Endothelial cell of umbilical vein (primary cell): ENCODE results near the gene PTBP2. TPM values are rescaled to one million over a fixed set of nuclear protein-coding genes. Genes with fewer than 3 reads are reported as not detected.

Experiments
- BruUV-seq: library from RNA; stranded (reverse); fragments of 400-500 nt; replicated peaks from 2 replicates; lab custom pipeline; 2021; lab: Mats Ljungman, UMichigan
- CTCF ChIA-PET: fragments of 300-600, 350-600 bp; sonication (Branson Sonifier 250); formaldehyde crosslinking; loops from one replicate; lab custom pipeline; 2021; ENCODE audit warnings: antibody characterized with exemption, inconsistent platforms; lab: Charles Lee
- POLR2A ChIA-PET: fragments of 300-600, 350-600 bp; sonication (Branson Sonifier 250); formaldehyde crosslinking; loops from one replicate; lab custom pipeline; 2021; ENCODE audit warnings: antibody characterized with exemption, inconsistent platforms; lab: Charles Lee
- DNase-seq: peaks from one replicate; pipeline ENCODE4 v3.0.0-alpha.2; 2011; ENCODE audit warnings: low read depth, low spot score
- FAIRE-seq: peaks from 2 replicates; lab custom pipeline; 2011; peaks lifted over from hg19 to GRCh38; lab: Jason Lieb, UNC
- H2AFZ ChIP-seq: 2 replicates; pipeline ENCODE4 v1.6.0; 2012; ENCODE audit warnings: low read depth, low read length, control low read depth, inconsistent platforms
- H3K27ac ChIP-seq: 2 replicates; pipeline ENCODE4 v1.5.1; 2011; ENCODE audit warnings: low read depth, mild to moderate bottlenecking, control low read depth, low read length, moderate library complexity; ENCODE audit not compliant: insufficient read depth
- H3K27me3 ChIP-seq, 2 experiments: 2 replicates each; pipeline versions ENCODE4 v1.6.0 to v1.6.1; 2011; ENCODE audit warnings: low read length in 2 of 2, mixed read lengths in 1 of 2; ENCODE audit not compliant: control insufficient read depth in 2 of 2, insufficient read depth in 2 of 2
- H3K36me3 ChIP-seq, 2 experiments: 2 replicates in 1 of 2; 3 replicates in 1 of 2; pipeline ENCODE4 v1.5.1; 2011; ENCODE audit warnings: low read length in 2 of 2, mild to moderate bottlenecking in 1 of 2, moderate library complexity in 1 of 2; ENCODE audit not compliant: control insufficient read depth in 2 of 2, insufficient read depth in 2 of 2; ENCODE audit errors: extremely low read depth in 1 of 2
- H3K4me1 ChIP-seq: 3 replicates; pipeline ENCODE4 v1.5.1; 2011; ENCODE audit warnings: mild to moderate bottlenecking, low read length; ENCODE audit not compliant: control insufficient read depth, insufficient read depth; ENCODE audit errors: extremely low read depth
- H3K4me2 ChIP-seq: 2 replicates; pipeline ENCODE4 v1.6.1; 2011; ENCODE audit warnings: low read length, control low read depth, mixed read lengths; ENCODE audit not compliant: insufficient read depth
- H3K4me3 ChIP-seq, 3 experiments: fragments of 200-600 bp in 1 of 3; sonication (generic), shearing (Covaris generic) in 1 of 3; replicated peaks in 1 of 3; 2 replicates each; pipeline ENCODE4 v1.5.1; 2011 to 2016; ENCODE audit warnings: control low read depth in 3 of 3, low read length in 3 of 3, mild to moderate bottlenecking in 2 of 3, inconsistent platforms in 1 of 3, low read depth in 1 of 3, moderate library complexity in 1 of 3; ENCODE audit not compliant: insufficient read depth in 1 of 3
- H3K79me2 ChIP-seq: 2 replicates; pipeline ENCODE4 v1.6.0; 2012; ENCODE audit warnings: low read length, inconsistent platforms; ENCODE audit not compliant: control insufficient read depth, insufficient read depth
- H3K9ac ChIP-seq: replicated peaks from 2 replicates; pipeline ENCODE3; 2011; ENCODE audit warnings: low read length, control low read depth; ENCODE audit not compliant: insufficient read depth; ENCODE audit errors: extremely low read depth
- H3K9me1 ChIP-seq: replicated peaks from 3 replicates; pipeline ENCODE4 v1.6.0; 2011; ENCODE audit warnings: mild to moderate bottlenecking, low read length; ENCODE audit not compliant: control insufficient read depth, insufficient read depth; ENCODE audit errors: extremely low read depth
- H3K9me3 ChIP-seq: replicated peaks from 2 replicates; pipeline ENCODE4 v1.5.1; 2012; ENCODE audit warnings: low read length, inconsistent platforms; ENCODE audit not compliant: control insufficient read depth, insufficient read depth
- H4K20me1 ChIP-seq: replicated peaks from 2 replicates; pipeline ENCODE3; 2011; ENCODE audit warnings: mild to moderate bottlenecking, low read length; ENCODE audit not compliant: control insufficient read depth, insufficient read depth; ENCODE audit errors: extremely low read depth
- CTCF ChIP-seq, 2 donors: IDR thresholded peaks; 1 replicate in 1 of 2; 2 replicates in 1 of 2; pipeline ENCODE4 v1.5.1; 2011; ENCODE audit warnings: low read length in 2 of 2, mild to moderate bottlenecking in 2 of 2, moderate library complexity in 2 of 2, control low read depth in 1 of 2, inconsistent platforms in 1 of 2, low read depth in 1 of 2; ENCODE audit not compliant: insufficient read depth in 1 of 2; ENCODE audit errors: extremely low read depth in 1 of 2
- EZH2 ChIP-seq: IDR thresholded peaks from 2 replicates; pipeline ENCODE4 v1.6.1; 2012; ENCODE audit warnings: borderline replicate concordance, low read depth, mild to moderate bottlenecking, moderate library complexity, low read length, inconsistent platforms; ENCODE audit not compliant: severe bottlenecking
- FOS ChIP-seq: IDR thresholded peaks from 2 replicates; pipeline ENCODE4 v1.6.1; 2011; ENCODE audit warnings: mild to moderate bottlenecking, low read length, moderate library complexity, borderline replicate concordance; ENCODE audit not compliant: insufficient read depth
- GATA2 ChIP-seq: IDR thresholded peaks from 2 replicates; pipeline ENCODE4 v1.7.0; 2011; ENCODE audit warnings: low read depth, mild to moderate bottlenecking, moderate library complexity, mixed read lengths, low read length; ENCODE audit not compliant: insufficient read length, insufficient read depth
- JUN ChIP-seq: IDR thresholded peaks from 2 replicates; pipeline ENCODE4 v1.6.1; 2011; ENCODE audit warnings: borderline replicate concordance, low read depth; ENCODE audit not compliant: insufficient read length, insufficient read depth
- MAX ChIP-seq: IDR thresholded peaks from 2 replicates; pipeline ENCODE4 v1.6.1; 2011; ENCODE audit not compliant: insufficient read depth, insufficient read length
- MYC ChIP-seq: IDR thresholded peaks from one replicate; pipeline ENCODE4 v1.6.1; 2011; ENCODE audit warnings: mild to moderate bottlenecking, low read depth, low read length
- POLR2A ChIP-seq: IDR thresholded peaks from 2 replicates; pipeline ENCODE4 v1.6.1; 2012; ENCODE audit warnings: low read depth, mild to moderate bottlenecking, control low read depth, low read length
- POLR2AphosphoS5 ChIP-seq: IDR thresholded peaks from 2 replicates; pipeline ENCODE4 v1.6.1; 2012; ENCODE audit warnings: low read depth, mild to moderate bottlenecking, control low read depth, low read length, moderate library complexity; ENCODE audit not compliant: insufficient read depth
- dilution Hi-C: fragments of 300-500 bp; cut with MboI; formaldehyde crosslinking; loops from one replicate; pipeline ENCODE4 v1.15.0; 2019; ENCODE audit warnings: low sequenced_read_pairs; ENCODE audit not compliant: extremely low pct_ligation_motif_present
- intact Hi-C: fragments of 100-400 bp; cut with micrococcal nuclease; formaldehyde crosslinking; loops from one replicate; pipeline ENCODE4 v1.10.0; 2022
- polyA plus RNA-seq, 4 experiments: library from polyadenylated mRNA; depleted of rRNA in 3 of 4; stranded (reverse) in 3 of 4; unstranded in 1 of 4; fragments of >200 nt; gene quantifications; 2 replicates each; pipeline versions ENCODE4 v1.2.1 to v1.2.3, GENCODE V29; 2011 to 2012; ENCODE audit warnings: missing spikeins in 1 of 4
- total RNA-seq: library from RNA; stranded (reverse); gene quantifications from 2 replicates; pipeline ENCODE4 v1.2.3, GENCODE V29; 2021

Gene PTBP2
- total and polyA plus RNA-seq, 2 donors (not counting 3 experiments of a cell fraction or from before 2014, with no cell fraction given), result 7.7 to 27.0 TPM

- BruUV-seq, result no TSS peak
- DNase-seq (no peak), FAIRE-seq (peak; percentile 4)
- Histone ChIP-seq H3K9me1 (no peaks in the 10 kb centered on the region), H3K9me3 (no peaks in the 10 kb centered on the region), H3K27me3 (peaks cover 0 to 1% of the 10 kb centered on the region in 2 experiments), H3K9ac (no peak overlapping the region), H3K79me2 (no peaks in the 10 kb centered on the region), H3K4me2 (no peak overlapping the region), H2AFZ (no peak overlapping the region), H4K20me1 (no peaks in the 10 kb centered on the region), H3K4me1 (no peaks in the 10 kb centered on the region), H3K4me3 (no peak overlapping the region), H3K36me3 (no peaks in the 10 kb centered on the region), H3K27ac (no peak overlapping the region)
- dilution Hi-C loops, result no loop called here
- ChIA-PET CTCF (no interaction called here), POLR2A (no interaction called here)
- intact Hi-C loops, result no loop called here
- TF ChIP-seq POLR2AphosphoS5 (no peak), JUN (no peak), GATA2 (no peak), FOS (no peak), MYC (no peak)
These were observed 14.6 kb upstream of the PTBP2 start for GRCh38 chr1:96707023-96707422.

GRCh38 chr1:96708482-96708881 lies 13.1 kb upstream of the PTBP2 start:
- intact Hi-C loops (no loop called here), dilution Hi-C loops (no loop called here)
- no peaks in the 10 kb centered on the region for H3K9me3 ChIP-seq
- no peak overlapping the region for H2AFZ ChIP-seq
- BruUV-seq, result no TSS peak
- peaks cover 0 to 1% of the 10 kb centered on the region in 2 experiments for H3K27me3 ChIP-seq
- ChIA-PET CTCF (no interaction called here), POLR2A (no interaction called here)
- FAIRE-seq (no peak), DNase-seq (no peak)
- no peaks in the 10 kb centered on the region for H3K36me3 ChIP-seq
- H3K9ac ChIP-seq, result no peak overlapping the region
- H4K20me1 ChIP-seq, result no peaks in the 10 kb centered on the region
- no peaks in the 10 kb centered on the region for H3K79me2 ChIP-seq
- H3K4me1 ChIP-seq, result no peaks in the 10 kb centered on the region
- H3K27ac ChIP-seq, result no peak overlapping the region
- TF ChIP-seq JUN, result no peak
- no peak for TF ChIP-seq MAX
- TF ChIP-seq POLR2AphosphoS5, result no peak
- no peak for TF ChIP-seq FOS
- no peak for TF ChIP-seq POLR2A
- no peak for TF ChIP-seq EZH2
- no peak for TF ChIP-seq GATA2
- no peak for TF ChIP-seq MYC
- TF ChIP-seq CTCF (IDR thresholded peaks at IDR 0.05; ENCODE audit: extremely low read depth in 1 of 2, insufficient read depth in 1 of 2, low read depth in 1 of 2, low read length in 2 of 2), result no peak
- no peaks in the 10 kb centered on the region for H3K9me1 ChIP-seq
- no peak overlapping the region for H3K4me3 ChIP-seq
- H3K4me2 ChIP-seq, result no peak overlapping the region
